Osteoblast (primary cell): ENCODE results near the gene SAE1. TPM values are rescaled to one million over a fixed set of nuclear protein-coding genes. Genes with fewer than 3 reads are reported as not detected.

Source experiments
- DNase-seq: peaks from one replicate; pipeline ENCODE4 v3.0.0; 2011; ENCODE audit warnings: low spot score, mixed read lengths; ENCODE audit not compliant: insufficient read length; ENCODE audit errors: missing footprints
- H2AFZ ChIP-seq: 2 replicates; pipeline ENCODE4 v1.6.0; 2011; ENCODE audit warnings: mild to moderate bottlenecking, low read length
- H3K27ac ChIP-seq: 2 replicates; pipeline ENCODE4 v1.5.1; 2011; ENCODE audit warnings: mild to moderate bottlenecking, low read depth, low read length, moderate library complexity
- H3K27me3 ChIP-seq: 2 replicates; pipeline ENCODE4 v1.6.0; 2012; ENCODE audit warnings: mild to moderate bottlenecking, control low read depth, inconsistent platforms, low read length, moderate library complexity; ENCODE audit not compliant: insufficient read depth
- H3K36me3 ChIP-seq: 2 replicates; pipeline ENCODE4 v1.5.1; 2011; ENCODE audit warnings: mild to moderate bottlenecking, low read length, control low read depth, moderate library complexity; ENCODE audit not compliant: insufficient read depth
- H3K4me1 ChIP-seq: 2 replicates; pipeline ENCODE4 v1.5.1; 2011; ENCODE audit warnings: mild to moderate bottlenecking, low read length, control low read depth, moderate library complexity; ENCODE audit not compliant: insufficient read depth
- H3K4me2 ChIP-seq: 2 replicates; pipeline ENCODE4 v1.6.0; 2011; ENCODE audit warnings: mild to moderate bottlenecking, low read length; ENCODE audit not compliant: insufficient read depth
- H3K4me3 ChIP-seq: fragments of 200-600 bp; sonication (generic); 3 replicates; pipeline ENCODE4 v1.5.1; 2012; ENCODE audit warnings: mild to moderate bottlenecking, low read length, inconsistent platforms; ENCODE audit not compliant: insufficient read depth
- H3K79me2 ChIP-seq: 2 replicates; pipeline ENCODE4 v1.6.0; 2012; ENCODE audit warnings: mild to moderate bottlenecking, low read length, control low read depth, inconsistent platforms; ENCODE audit not compliant: insufficient read depth
- H3K9me3 ChIP-seq: 2 replicates; pipeline ENCODE4 v1.5.1; 2011; ENCODE audit warnings: low read depth, low read length, control low read depth
- H4K20me1 ChIP-seq: 2 replicates; pipeline ENCODE4 v1.6.0; 2012; ENCODE audit warnings: mild to moderate bottlenecking, low read length, control low read depth; ENCODE audit not compliant: insufficient read depth
- CTCF ChIP-seq: IDR thresholded peaks from 2 replicates; pipeline ENCODE4 v1.5.1; 2011; ENCODE audit warnings: mild to moderate bottlenecking, low read depth, low read length, moderate library complexity; ENCODE audit errors: extremely low read depth
- total RNA-seq: library from RNA; depleted of rRNA; stranded (reverse); fragments of >200 nt; gene quantifications from 2 replicates; pipeline ENCODE4 v1.2.3, GENCODE V29; 2012

SAE1 gene
- total RNA-seq, 1 donor, result 105 TPM

GRCh38 chr19:47158879-47159503, 28.4 kb downstream of the SAE1 start:
- H3K36me3 ChIP-seq, result peaks cover 36% of the 10 kb centered on the region
- TF ChIP-seq CTCF, result no peak
- DNase-seq, result peak; percentile 81
- H3K4me2 ChIP-seq, result peak overlapping the region; percentile 47
- H3K27me3 ChIP-seq, result no peaks in the 10 kb centered on the region
- H2AFZ ChIP-seq, result no peak overlapping the region
- no peak overlapping the region for H3K4me3 ChIP-seq
- no peaks in the 10 kb centered on the region for H3K9me3 ChIP-seq
- H3K27ac ChIP-seq, result peak overlapping the region; percentile 88
- peaks cover 40% of the 10 kb centered on the region for H3K4me1 ChIP-seq
- no peaks in the 10 kb centered on the region for H4K20me1 ChIP-seq
- peaks cover 32% of the 10 kb centered on the region for H3K79me2 ChIP-seq

DNA sequence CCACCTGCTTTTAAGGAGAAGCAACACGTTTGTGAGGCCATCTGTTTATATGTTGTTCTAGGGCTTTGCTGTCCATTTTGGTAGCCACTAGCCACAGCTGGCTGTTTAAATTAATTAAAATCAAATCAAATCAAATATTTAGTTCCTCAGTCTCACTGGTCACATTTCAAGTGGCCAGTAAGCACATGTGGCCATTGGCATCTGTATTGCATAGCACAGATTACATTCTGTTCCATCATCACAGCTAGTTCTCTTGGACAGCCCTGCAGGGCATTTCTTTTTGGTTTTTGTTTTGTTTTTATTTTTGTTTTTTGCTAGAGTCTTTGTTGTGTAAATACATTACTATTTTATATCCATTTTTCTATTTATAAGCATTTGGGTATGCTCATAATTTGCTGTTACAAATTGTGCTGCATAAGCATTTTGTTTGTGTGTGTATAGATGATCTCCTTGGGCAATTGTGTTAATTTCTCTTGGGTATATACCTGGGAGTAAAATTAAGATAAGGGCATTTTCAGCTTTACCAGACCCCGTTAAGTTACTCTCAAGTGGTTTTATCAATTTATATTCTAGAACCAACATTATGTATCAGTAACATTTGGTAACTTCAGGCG, 31.3 kb downstream of the SAE1 start:
- no peak for TF ChIP-seq CTCF
- peaks cover 31% of the 10 kb centered on the region for H3K36me3 ChIP-seq
- peaks cover 34% of the 10 kb centered on the region for H3K4me1 ChIP-seq
- no peak overlapping the region for H3K4me2 ChIP-seq
- H3K27me3 ChIP-seq, result no peaks in the 10 kb centered on the region
- no peak overlapping the region for H3K4me3 ChIP-seq
- no peak overlapping the region for H2AFZ ChIP-seq
- DNase-seq, result no peak
- H3K79me2 ChIP-seq, result peaks cover 45% of the 10 kb centered on the region
- no peaks in the 10 kb centered on the region for H3K9me3 ChIP-seq
- no peaks in the 10 kb centered on the region for H4K20me1 ChIP-seq
- no peak overlapping the region for H3K27ac ChIP-seq

DNA sequence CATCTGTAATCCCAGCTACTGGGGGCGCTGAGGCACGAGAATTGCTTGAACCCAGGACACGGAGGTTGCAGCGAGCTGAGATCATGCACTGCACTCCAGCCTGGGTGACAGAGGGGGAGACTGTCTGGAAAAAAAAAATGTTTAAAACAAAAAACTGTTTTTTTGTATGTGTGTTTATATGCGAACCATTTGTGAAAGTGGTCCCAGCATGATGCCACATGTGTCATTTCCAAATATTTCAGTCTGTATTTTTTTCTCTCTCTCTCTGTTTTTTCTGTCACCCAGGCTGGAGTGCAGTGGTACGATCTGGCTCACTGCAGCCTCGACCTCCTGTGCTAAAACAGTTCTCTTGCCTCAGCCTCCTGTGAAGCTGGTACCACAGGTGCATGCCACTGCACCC, 37.4 kb downstream of the SAE1 start:
- no peak overlapping the region for H3K27ac ChIP-seq
- H3K27me3 ChIP-seq, result no peaks in the 10 kb centered on the region
- H3K9me3 ChIP-seq, result no peaks in the 10 kb centered on the region
- no peak overlapping the region for H3K4me3 ChIP-seq
- H3K4me2 ChIP-seq, result no peak overlapping the region
- H3K79me2 ChIP-seq, result peaks cover 33% of the 10 kb centered on the region
- no peak for TF ChIP-seq CTCF
- DNase-seq, result no peak
- H3K36me3 ChIP-seq, result peaks cover 44% of the 10 kb centered on the region
- H2AFZ ChIP-seq, result no peak overlapping the region
- no peaks in the 10 kb centered on the region for H4K20me1 ChIP-seq
- no peaks in the 10 kb centered on the region for H3K4me1 ChIP-seq

- no peak for DNase-seq
- H3K79me2 ChIP-seq, result peaks cover 28% of the 10 kb centered on the region
- H4K20me1 ChIP-seq, result peaks cover 10% of the 10 kb centered on the region
- no peaks in the 10 kb centered on the region for H3K9me3 ChIP-seq
- H3K4me2 ChIP-seq, result no peak overlapping the region
- H3K4me3 ChIP-seq, result no peak overlapping the region
- peaks cover 54% of the 10 kb centered on the region for H3K36me3 ChIP-seq
- peaks cover 26% of the 10 kb centered on the region for H3K4me1 ChIP-seq
- no peak overlapping the region for H2AFZ ChIP-seq
- H3K27ac ChIP-seq, result no peak overlapping the region
- no peak for TF ChIP-seq CTCF
- no peaks in the 10 kb centered on the region for H3K27me3 ChIP-seq
Observed at GRCh38 chr19:47172666-47173455, 42.2 kb downstream of the SAE1 start.
